CD8-positive, alpha-beta memory T cell (primary cell): ENCODE results near the gene PTCH1. TPM values are rescaled to one million over a fixed set of nuclear protein-coding genes. Genes with fewer than 3 reads are reported as not detected.

Source experiments
- CTCF ChIA-PET: fragments of 350-600 bp; sonication (Branson Sonifier 250); formaldehyde crosslinking; loops from one replicate; lab custom pipeline; 2021; ENCODE audit warnings: antibody characterized with exemption; lab: Charles Lee
- POLR2A ChIA-PET: fragments of 350-600 bp; sonication (Branson Sonifier 250); formaldehyde crosslinking; loops from one replicate; lab custom pipeline; 2021; ENCODE audit warnings: antibody characterized with exemption; lab: Charles Lee
- DNase-seq, 5 donors: peaks; one replicate each; pipeline versions ENCODE4 v3.0.0 to v3.0.0-alpha.2; 2020 to 2022; ENCODE audit warnings: mixed read lengths in 1 of 5
- H3K27ac ChIP-seq: one replicate; pipeline ENCODE4 v1.7.0; 2013; ENCODE audit warnings: low read depth, mild to moderate bottlenecking, low read length, moderate library complexity
- H3K27me3 ChIP-seq: 2 replicates; pipeline ENCODE4 v1.7.0; 2013; ENCODE audit warnings: low read length, mild to moderate bottlenecking; ENCODE audit not compliant: insufficient read depth, poor library complexity, severe bottlenecking
- H3K36me3 ChIP-seq: 2 replicates; pipeline ENCODE4 v1.7.0; 2013; ENCODE audit warnings: mild to moderate bottlenecking, low read length, moderate library complexity; ENCODE audit not compliant: insufficient read depth
- H3K4me1 ChIP-seq: 2 replicates; pipeline ENCODE4 v1.7.0; 2013; ENCODE audit warnings: mild to moderate bottlenecking, low read length, moderate library complexity; ENCODE audit not compliant: insufficient read depth
- H3K4me3 ChIP-seq: 2 replicates; pipeline ENCODE4 v1.7.0; 2013; ENCODE audit warnings: mild to moderate bottlenecking, low read length
- H3K9me3 ChIP-seq: 2 replicates; pipeline ENCODE4 v1.7.0; 2013; ENCODE audit warnings: mild to moderate bottlenecking, low read length
- H3K27ac Mint-ChIP-seq, 8 donors: one replicate each; pipeline ENCODE4 v1.8.0; 2020 to 2021; ENCODE audit warnings: mixed read lengths in 8 of 8, mild to moderate bottlenecking in 6 of 8, inconsistent platforms in 3 of 8, moderate library complexity in 3 of 8
- H3K27me3 Mint-ChIP-seq, 2 donors: one replicate each; pipeline ENCODE4 v1.8.0; 2020 to 2021; ENCODE audit warnings: mixed read lengths in 2 of 2, mild to moderate bottlenecking in 1 of 2, moderate library complexity in 1 of 2
- H3K36me3 Mint-ChIP-seq, 3 donors: one replicate each; pipeline ENCODE4 v1.8.0; 2020 to 2021; ENCODE audit warnings: mixed read lengths in 3 of 3, inconsistent platforms in 1 of 3, mild to moderate bottlenecking in 1 of 3
- H3K4me1 Mint-ChIP-seq, 3 donors: one replicate each; pipeline ENCODE4 v1.8.0; 2020 to 2021; ENCODE audit warnings: mixed read lengths in 3 of 3, inconsistent platforms in 1 of 3, mild to moderate bottlenecking in 1 of 3
- H3K4me3 Mint-ChIP-seq, 7 donors: one replicate each; pipeline ENCODE4 v1.8.0; 2020 to 2021; ENCODE audit warnings: mixed read lengths in 7 of 7, mild to moderate bottlenecking in 6 of 7, moderate library complexity in 4 of 7, inconsistent platforms in 2 of 7
- H3K9me3 Mint-ChIP-seq, 5 donors: one replicate each; pipeline ENCODE4 v1.8.0; 2020 to 2022; ENCODE audit warnings: mixed read lengths in 5 of 5, mild to moderate bottlenecking in 3 of 5, moderate library complexity in 2 of 5, inconsistent platforms in 1 of 5
- polyA plus RNA-seq: library from polyadenylated mRNA; unstranded; fragments of 300-500 nt; fragmentation: Illumina TruSeq; gene quantifications from one replicate; pipeline ENCODE4 v1.2.3, GENCODE V29; 2021
- total RNA-seq, 2 experiments: library from RNA; stranded (reverse); gene quantifications; one replicate each; pipeline ENCODE4 v1.2.3, GENCODE V29; 2021

PTCH1 gene
- total and polyA plus RNA-seq, 3 experiments from 2014 or later: 7.1 to 23.3 (median 7.9) TPM

- Mint-ChIP-seq H3K27ac (no peak overlapping the region), H3K4me1 (peaks cover under 1 to 1% (median under 1%) of the 10 kb centered on the region in 3 donors), H3K9me3 (peaks cover 15 to 28% (median 19%) of the 10 kb centered on the region in 5 donors), H3K27me3 (peaks cover 12 to 38% of the 10 kb centered on the region in 2 donors), H3K36me3 (peaks cover 1 to 30% (median 5%) of the 10 kb centered on the region in 3 donors), H3K4me3 (no peak overlapping the region)
- no peaks in the 10 kb centered on the region for H3K36me3 ChIP-seq
- DNase-seq: no peak
- no peaks in the 10 kb centered on the region for H3K27me3 ChIP-seq
- CTCF ChIA-PET: no interaction called here
- POLR2A ChIA-PET: no interaction called here
- H3K4me3 ChIP-seq: no peak overlapping the region
- H3K4me1 ChIP-seq: peaks cover 1% of the 10 kb centered on the region
- H3K27ac ChIP-seq: no peak overlapping the region
- H3K9me3 ChIP-seq: no peaks in the 10 kb centered on the region
These were observed 96.3 kb downstream of the PTCH1 start for GRCh38 chr9:95420518-95420917.

- H3K36me3 Mint-ChIP-seq: peaks cover 1 to 30% (median 5%) of the 10 kb centered on the region in 3 donors
- H3K27me3 Mint-ChIP-seq: peaks cover 12 to 42% of the 10 kb centered on the region in 2 donors
- H3K27ac Mint-ChIP-seq: no peak overlapping the region
- Histone ChIP-seq H3K9me3 (no peaks in the 10 kb centered on the region), H3K4me1 (no peaks in the 10 kb centered on the region), H3K27ac (no peak overlapping the region), H3K36me3 (no peaks in the 10 kb centered on the region), H3K27me3 (no peaks in the 10 kb centered on the region), H3K4me3 (no peak overlapping the region)
- POLR2A ChIA-PET: no interaction called here
- CTCF ChIA-PET: no interaction called here
- H3K9me3 Mint-ChIP-seq: peaks cover 15 to 28% (median 19%) of the 10 kb centered on the region in 5 donors
- no peak overlapping the region for H3K4me3 Mint-ChIP-seq
- H3K4me1 Mint-ChIP-seq: no peaks in the 10 kb centered on the region
- no peak for DNase-seq
These were observed 97.3 kb downstream of the PTCH1 start for GRCh38 chr9:95419444-95419843.

GRCh38 chr9:95415158-95415557, 101.6 kb downstream of the PTCH1 start:
- H3K36me3 Mint-ChIP-seq: peaks cover 0 to 12% (median 2%) of the 10 kb centered on the region in 3 donors
- ChIA-PET POLR2A (no interaction called here), CTCF (no interaction called here)
- no peak for DNase-seq
- Histone ChIP-seq H3K4me1 (no peaks in the 10 kb centered on the region), H3K27me3 (no peaks in the 10 kb centered on the region), H3K36me3 (no peaks in the 10 kb centered on the region), H3K9me3 (no peaks in the 10 kb centered on the region), H3K4me3 (no peak overlapping the region), H3K27ac (no peak overlapping the region)
- H3K9me3 Mint-ChIP-seq: peaks cover 0 to 5% (median 0%) of the 10 kb centered on the region in 5 donors
- no peak overlapping the region for H3K4me3 Mint-ChIP-seq
- H3K27me3 Mint-ChIP-seq: peaks cover 8 to 49% of the 10 kb centered on the region in 2 donors
- no peaks in the 10 kb centered on the region for H3K4me1 Mint-ChIP-seq
- no peak overlapping the region for H3K27ac Mint-ChIP-seq

- no peaks in the 10 kb centered on the region for H3K36me3 ChIP-seq
- H3K4me1 Mint-ChIP-seq: no peaks in the 10 kb centered on the region
- ChIA-PET CTCF (no interaction called here), POLR2A (no interaction called here)
- no peak overlapping the region for H3K27ac Mint-ChIP-seq
- no peaks in the 10 kb centered on the region for H3K27me3 ChIP-seq
- H3K9me3 ChIP-seq: no peaks in the 10 kb centered on the region
- H3K27ac ChIP-seq: no peak overlapping the region
- DNase-seq: no peak
- peaks cover 0 to 5% (median 2%) of the 10 kb centered on the region in 3 donors for H3K36me3 Mint-ChIP-seq
- no peak overlapping the region for H3K4me3 ChIP-seq
- H3K9me3 Mint-ChIP-seq: peaks cover 0 to 5% (median 0%) of the 10 kb centered on the region in 5 donors
- peaks cover 8 to 43% of the 10 kb centered on the region in 2 donors for H3K27me3 Mint-ChIP-seq
- no peaks in the 10 kb centered on the region for H3K4me1 ChIP-seq
- H3K4me3 Mint-ChIP-seq: no peak overlapping the region
These were observed 103.0 kb downstream of the PTCH1 start for GRCh38 chr9:95413793-95414192.

GRCh38 chr9:95411054-95411892, 105.5 kb downstream of the PTCH1 start:
- no peaks in the 10 kb centered on the region for H3K36me3 ChIP-seq
- no peak overlapping the region for H3K4me3 Mint-ChIP-seq
- no peak for DNase-seq
- H3K27ac ChIP-seq: no peak overlapping the region
- no peaks in the 10 kb centered on the region for H3K9me3 ChIP-seq
- H3K4me1 Mint-ChIP-seq: no peaks in the 10 kb centered on the region
- no peaks in the 10 kb centered on the region for H3K9me3 Mint-ChIP-seq
- no peaks in the 10 kb centered on the region for H3K4me1 ChIP-seq
- no peaks in the 10 kb centered on the region for H3K27me3 ChIP-seq
- H3K27ac Mint-ChIP-seq: no peak overlapping the region
- ChIA-PET CTCF (no interaction called here), POLR2A (no interaction called here)
- H3K4me3 ChIP-seq: no peak overlapping the region
- H3K27me3 Mint-ChIP-seq: peaks cover 11 to 36% of the 10 kb centered on the region in 2 donors
- peaks cover 0 to 4% (median 2%) of the 10 kb centered on the region in 3 donors for H3K36me3 Mint-ChIP-seq

GRCh38 chr9:95409650-95410426, 106.9 kb downstream of the PTCH1 start:
- CTCF ChIA-PET: no interaction called here
- H3K27me3 Mint-ChIP-seq: peaks cover 8 to 28% of the 10 kb centered on the region in 2 donors
- no peak overlapping the region for H3K4me3 ChIP-seq
- no peaks in the 10 kb centered on the region for H3K36me3 ChIP-seq
- H3K4me1 Mint-ChIP-seq: no peaks in the 10 kb centered on the region
- no peaks in the 10 kb centered on the region for H3K4me1 ChIP-seq
- no peaks in the 10 kb centered on the region for H3K27me3 ChIP-seq
- H3K27ac Mint-ChIP-seq: no peak overlapping the region
- H3K9me3 ChIP-seq: no peaks in the 10 kb centered on the region
- no peak overlapping the region for H3K27ac ChIP-seq
- POLR2A ChIA-PET: no interaction called here
- no peaks in the 10 kb centered on the region for H3K36me3 Mint-ChIP-seq
- no peak for DNase-seq
- H3K4me3 Mint-ChIP-seq: no peak overlapping the region
- H3K9me3 Mint-ChIP-seq: no peaks in the 10 kb centered on the region

- peaks cover 11 to 32% of the 10 kb centered on the region in 2 donors for H3K27me3 Mint-ChIP-seq
- no peak overlapping the region for H3K4me3 Mint-ChIP-seq
- ChIA-PET POLR2A (no interaction called here), CTCF (no interaction called here)
- Histone ChIP-seq H3K36me3 (no peaks in the 10 kb centered on the region), H3K27ac (no peak overlapping the region), H3K27me3 (no peaks in the 10 kb centered on the region), H3K4me3 (no peak overlapping the region), H3K9me3 (no peaks in the 10 kb centered on the region), H3K4me1 (no peaks in the 10 kb centered on the region)
- peaks cover 0 to 2% (median 0%) of the 10 kb centered on the region in 5 donors for H3K9me3 Mint-ChIP-seq
- no peaks in the 10 kb centered on the region for H3K4me1 Mint-ChIP-seq
- DNase-seq: no peak
- H3K27ac Mint-ChIP-seq: no peak overlapping the region
- no peaks in the 10 kb centered on the region for H3K36me3 Mint-ChIP-seq
These were observed 109.2 kb downstream of the PTCH1 start for GRCh38 chr9:95407524-95407923.

- H3K9me3 Mint-ChIP-seq: peaks cover 0 to 5% (median 0%) of the 10 kb centered on the region in 5 donors
- no peaks in the 10 kb centered on the region for H3K4me1 Mint-ChIP-seq
- Histone ChIP-seq H3K27ac (no peak overlapping the region), H3K27me3 (no peaks in the 10 kb centered on the region), H3K4me1 (no peaks in the 10 kb centered on the region), H3K9me3 (no peaks in the 10 kb centered on the region), H3K36me3 (no peaks in the 10 kb centered on the region), H3K4me3 (no peak overlapping the region)
- H3K27me3 Mint-ChIP-seq: peaks cover 8 to 36% of the 10 kb centered on the region in 2 donors
- H3K36me3 Mint-ChIP-seq: no peaks in the 10 kb centered on the region
- ChIA-PET POLR2A (no interaction called here), CTCF (no interaction called here)
- DNase-seq: no peak
- H3K27ac Mint-ChIP-seq: no peak overlapping the region
- no peak overlapping the region for H3K4me3 Mint-ChIP-seq
These were observed 110.7 kb downstream of the PTCH1 start for GRCh38 chr9:95406121-95406520.
